HCT116 (cell line): ENCODE measurements around the gene EFCAB8.
A peak's percentile ranks its signal among the peaks of the same experiment; 100 is the strongest.

Experiments used
- EGR1 ChIP-seq: IDR thresholded peaks from 2 replicates; pipeline ENCODE4 v1.6.1; 2012; ENCODE audit warnings: low read depth
- EZH2 ChIP-seq: fragments of 200-600 bp; sonication (generic); IDR thresholded peaks from 2 replicates; pipeline ENCODE4 v1.6.1; 2017; ENCODE audit warnings: antibody characterized with exemption, mixed run types
- ZNF274 ChIP-seq: fragments of 200-500 bp; sonication (Bioruptor generic); IDR thresholded peaks from 2 replicates; pipeline ENCODE4 v1.6.1; 2014; ENCODE audit warnings: mild to moderate bottlenecking, low read depth, low read length, inconsistent platforms
- TF ChIP-seq, protein P1 (sequence below), 3 experiments: fragments of 200-600 bp in 1 of 3; sonication (generic) in 1 of 3; IDR thresholded peaks in 2 of 3; conservative IDR thresholded peaks in 1 of 3; 2 replicates each; pipeline ENCODE4 v1.5.1; 2012 to 2017; ENCODE audit warnings: low read depth in 2 of 3, low read length in 2 of 3, antibody characterized with exemption in 1 of 3, borderline replicate concordance in 1 of 3, control low read depth in 1 of 3, mild to moderate bottlenecking in 1 of 3, mixed read lengths in 1 of 3, mixed run types in 1 of 3, moderate library complexity in 1 of 3; ENCODE audit not compliant: insufficient read depth in 1 of 3

DNA sequence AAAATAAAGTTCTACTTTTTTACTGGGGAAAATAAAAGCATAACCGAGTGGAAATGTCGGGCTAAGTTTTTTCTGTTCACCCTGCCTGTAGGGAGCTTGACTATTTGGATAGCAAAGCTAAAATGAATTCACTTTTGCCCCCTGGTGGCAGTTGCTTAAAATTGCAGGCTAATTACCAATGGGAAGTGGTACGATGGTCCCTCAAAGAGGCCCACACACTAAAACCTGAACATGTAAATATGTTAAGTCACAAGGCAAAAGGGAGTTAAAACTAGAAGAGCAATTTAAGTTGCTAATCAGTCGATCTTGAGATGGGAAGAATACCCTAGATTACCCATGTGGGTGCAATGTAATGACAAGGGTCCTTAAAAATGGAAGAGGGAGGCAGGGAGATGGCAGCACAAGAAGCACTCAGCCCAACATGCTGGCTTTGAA is 146.4 kb downstream of the EFCAB8 start:
- TF ChIP-seq, protein P1, sequence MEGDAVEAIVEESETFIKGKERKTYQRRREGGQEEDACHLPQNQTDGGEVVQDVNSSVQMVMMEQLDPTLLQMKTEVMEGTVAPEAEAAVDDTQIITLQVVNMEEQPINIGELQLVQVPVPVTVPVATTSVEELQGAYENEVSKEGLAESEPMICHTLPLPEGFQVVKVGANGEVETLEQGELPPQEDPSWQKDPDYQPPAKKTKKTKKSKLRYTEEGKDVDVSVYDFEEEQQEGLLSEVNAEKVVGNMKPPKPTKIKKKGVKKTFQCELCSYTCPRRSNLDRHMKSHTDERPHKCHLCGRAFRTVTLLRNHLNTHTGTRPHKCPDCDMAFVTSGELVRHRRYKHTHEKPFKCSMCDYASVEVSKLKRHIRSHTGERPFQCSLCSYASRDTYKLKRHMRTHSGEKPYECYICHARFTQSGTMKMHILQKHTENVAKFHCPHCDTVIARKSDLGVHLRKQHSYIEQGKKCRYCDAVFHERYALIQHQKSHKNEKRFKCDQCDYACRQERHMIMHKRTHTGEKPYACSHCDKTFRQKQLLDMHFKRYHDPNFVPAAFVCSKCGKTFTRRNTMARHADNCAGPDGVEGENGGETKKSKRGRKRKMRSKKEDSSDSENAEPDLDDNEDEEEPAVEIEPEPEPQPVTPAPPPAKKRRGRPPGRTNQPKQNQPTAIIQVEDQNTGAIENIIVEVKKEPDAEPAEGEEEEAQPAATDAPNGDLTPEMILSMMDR (IDR thresholded peaks at IDR 0.05 in 2 of 3, conservative IDR thresholded peaks at IDR 0.05 in 1 of 3; ENCODE audit: borderline replicate concordance in 1 of 3, insufficient read depth in 1 of 3, low read depth in 2 of 3, low read length in 2 of 3): peak; percentile 23 to 87 (median 62); a peak in 5 of 6 replicates
- TF ChIP-seq ZNF274 (no peak), EGR1 (no peak), EZH2 (no peak)
